H1 (cell line): ENCODE results near the gene NOB1.

Source experiments
- EZH2 ChIP-seq: fragments of 200-600 bp; sonication (generic); IDR thresholded peaks from 2 replicates; pipeline ENCODE4 v1.7.1; 2012; ENCODE audit warnings: low read depth, mild to moderate bottlenecking, moderate library complexity, low read length, inconsistent platforms; ENCODE audit not compliant: severe bottlenecking
- HDAC6 ChIP-seq: IDR thresholded peaks from one replicate; pipeline ENCODE4 v1.7.1; 2012; ENCODE audit warnings: low read depth, mild to moderate bottlenecking, inconsistent platforms, low read length, moderate library complexity
- PHF8 ChIP-seq: fragments of 200-600 bp; sonication (generic); conservative IDR thresholded peaks from 2 replicates; pipeline ENCODE4 v1.7.1; 2012; ENCODE audit warnings: low read depth, mild to moderate bottlenecking, inconsistent platforms, low read length, moderate library complexity
- POLR2AphosphoS5 ChIP-seq: IDR thresholded peaks from 2 replicates; pipeline ENCODE4 v1.6.1; 2011; ENCODE audit warnings: low read depth, low read length
- RAD21 ChIP-seq, 2 experiments: IDR thresholded peaks in 1 of 2; conservative IDR thresholded peaks in 1 of 2; 2 replicates each; pipeline ENCODE4 v1.6.1; 2011; ENCODE audit warnings: low read depth in 2 of 2, low read length in 2 of 2, improper control_type of control experiment in 1 of 2, inconsistent platforms in 1 of 2, mild to moderate bottlenecking in 1 of 2, moderate library complexity in 1 of 2
- SP1 ChIP-seq: IDR thresholded peaks from 2 replicates; pipeline ENCODE4 v1.6.1; 2011; ENCODE audit warnings: low read depth, low read length
- TCF12 ChIP-seq: IDR thresholded peaks from 2 replicates; pipeline ENCODE4 v1.6.1; 2011; ENCODE audit warnings: low read depth, mild to moderate bottlenecking, low read length
- TF ChIP-seq, protein P1 (sequence below), 3 experiments: IDR thresholded peaks; 1 replicate in 2 of 3; 2 replicates in 1 of 3; pipeline versions ENCODE4 v1.5.1 to v1.6.1; 2011; ENCODE audit warnings: low read length in 3 of 3, mild to moderate bottlenecking in 3 of 3, inconsistent platforms in 2 of 3, low read depth in 1 of 3, moderate library complexity in 1 of 3; ENCODE audit not compliant: insufficient read depth in 1 of 3; ENCODE audit errors: control extremely low read depth in 1 of 3
- TF ChIP-seq, protein P2 (sequence below): IDR thresholded peaks from 2 replicates; pipeline ENCODE4 v1.6.1; 2012; ENCODE audit warnings: inconsistent platforms

DNA sequence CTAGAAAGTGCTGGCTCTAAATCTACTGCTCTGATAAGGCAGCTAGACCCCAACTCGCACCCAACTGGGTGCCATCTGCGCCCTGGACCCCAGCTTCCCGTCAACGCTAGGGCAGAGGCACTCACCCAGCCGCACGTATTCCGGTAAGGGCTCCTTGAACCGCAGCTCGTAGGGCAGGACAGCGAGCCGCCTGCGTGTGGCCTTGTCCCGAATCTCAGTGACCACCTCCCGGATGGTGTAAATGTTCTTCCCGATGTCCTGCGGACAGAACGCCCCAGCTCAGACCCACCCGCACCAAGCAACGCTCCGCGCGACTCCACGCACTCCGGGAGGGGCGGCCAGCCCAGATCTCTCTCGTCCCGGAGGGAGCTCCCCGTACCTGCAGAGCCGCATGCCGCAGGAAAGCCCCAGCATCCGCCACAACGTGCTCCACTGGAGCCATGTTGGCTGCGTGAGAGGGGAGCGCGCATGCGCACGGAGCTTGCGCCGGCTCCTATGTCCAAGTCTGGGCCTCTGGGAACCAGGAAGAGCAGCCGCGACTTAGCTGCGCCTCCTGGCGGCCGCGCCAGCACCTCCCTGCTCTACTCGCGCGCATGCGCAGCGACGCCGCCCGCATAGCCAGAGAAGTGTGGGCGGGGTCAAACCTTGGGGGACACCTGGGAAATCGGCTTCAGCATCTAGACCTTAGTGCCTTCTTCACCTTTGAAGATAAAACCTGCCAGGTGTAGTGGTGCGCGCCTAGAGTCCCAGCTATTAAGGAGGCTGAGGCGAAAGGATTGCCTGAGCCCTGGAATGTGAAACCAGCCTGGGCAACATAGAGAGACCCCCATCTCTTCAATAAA is at the start of gene NOB1:
- TF ChIP-seq HDAC6 (no peak), POLR2AphosphoS5 (peak; percentile 96), TCF12 (no peak), RAD21 (IDR thresholded peaks at IDR 0.05 in 1 of 2, conservative IDR thresholded peaks at IDR 0.05 in 1 of 2; ENCODE audit: low read depth in 2 of 2, low read length in 2 of 2) (peak; percentile 74 to 82), SP1 (peak; percentile 32; the same call in 1 of the 2 replicates), EZH2 (no peak), PHF8 (peak; percentile 99)
- TF ChIP-seq, protein P1, sequence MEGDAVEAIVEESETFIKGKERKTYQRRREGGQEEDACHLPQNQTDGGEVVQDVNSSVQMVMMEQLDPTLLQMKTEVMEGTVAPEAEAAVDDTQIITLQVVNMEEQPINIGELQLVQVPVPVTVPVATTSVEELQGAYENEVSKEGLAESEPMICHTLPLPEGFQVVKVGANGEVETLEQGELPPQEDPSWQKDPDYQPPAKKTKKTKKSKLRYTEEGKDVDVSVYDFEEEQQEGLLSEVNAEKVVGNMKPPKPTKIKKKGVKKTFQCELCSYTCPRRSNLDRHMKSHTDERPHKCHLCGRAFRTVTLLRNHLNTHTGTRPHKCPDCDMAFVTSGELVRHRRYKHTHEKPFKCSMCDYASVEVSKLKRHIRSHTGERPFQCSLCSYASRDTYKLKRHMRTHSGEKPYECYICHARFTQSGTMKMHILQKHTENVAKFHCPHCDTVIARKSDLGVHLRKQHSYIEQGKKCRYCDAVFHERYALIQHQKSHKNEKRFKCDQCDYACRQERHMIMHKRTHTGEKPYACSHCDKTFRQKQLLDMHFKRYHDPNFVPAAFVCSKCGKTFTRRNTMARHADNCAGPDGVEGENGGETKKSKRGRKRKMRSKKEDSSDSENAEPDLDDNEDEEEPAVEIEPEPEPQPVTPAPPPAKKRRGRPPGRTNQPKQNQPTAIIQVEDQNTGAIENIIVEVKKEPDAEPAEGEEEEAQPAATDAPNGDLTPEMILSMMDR (IDR thresholded peaks at IDR 0.05; ENCODE audit: control extremely low read depth in 1 of 3, insufficient read depth in 1 of 3, low read depth in 1 of 3, low read length in 3 of 3) = peak; percentile 91 to 100 (median 95)
- TF ChIP-seq, protein P2, sequence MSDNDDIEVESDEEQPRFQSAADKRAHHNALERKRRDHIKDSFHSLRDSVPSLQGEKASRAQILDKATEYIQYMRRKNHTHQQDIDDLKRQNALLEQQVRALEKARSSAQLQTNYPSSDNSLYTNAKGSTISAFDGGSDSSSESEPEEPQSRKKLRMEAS = peak; percentile 89
